ENCODE data around the gene ZNF217.
"Not testable (repeated sequence)": the region's sequence is repeated elsewhere in the genome, so short reads cannot be mapped to it uniquely, and the experiment has no call there.

The ZNF217 gene

GRCh38 chr20:53584550-53584913 is 9.1 kb downstream of the ZNF217 start:
- DNase-seq (ENCODE audit: extremely low read depth in 1 of 2, low read depth in 1 of 2), result not testable (repeated sequence)

- DNase-seq (ENCODE audit: extremely low read depth in 1 of 2, low read depth in 1 of 2), result not testable (repeated sequence)
Observed at GRCh38 chr20:53583660-53584549, 9.7 kb downstream of the ZNF217 start.

GRCh38 chr20:53582574-53583351 is 10.9 kb downstream of the ZNF217 start:
- DNase-seq (ENCODE audit: extremely low read depth in 1 of 2, low read depth in 1 of 2), result no peak

GRCh38 chr20:53582251-53582570 is 11.4 kb downstream of the ZNF217 start:
- no peak for DNase-seq (ENCODE audit: extremely low read depth in 1 of 2, low read depth in 1 of 2)

GRCh38 chr20:53581444-53582250 is 12.0 kb downstream of the ZNF217 start:
- DNase-seq (ENCODE audit: extremely low read depth in 1 of 2, low read depth in 1 of 2), result no peak

GRCh38 chr20:53580376-53581111 is 13.1 kb downstream of the ZNF217 start:
- no peak for DNase-seq (ENCODE audit: extremely low read depth in 1 of 2, low read depth in 1 of 2)

GRCh38 chr20:53579581-53580375 is 13.9 kb downstream of the ZNF217 start:
- DNase-seq (ENCODE audit: extremely low read depth in 1 of 2, low read depth in 1 of 2), result no peak

- DNase-seq (ENCODE audit: extremely low read depth in 1 of 2, low read depth in 1 of 2), result no peak
Observed at GRCh38 chr20:53579266-53579580, 14.4 kb downstream of the ZNF217 start.

- peak in 1 of 2 donors; percentile 55 for DNase-seq (ENCODE audit: extremely low read depth in 1 of 2, low read depth in 1 of 2)
Observed at GRCh38 chr20:53578492-53579222, 15.0 kb downstream of the ZNF217 start.

GRCh38 chr20:53576586-53577318 is 16.9 kb downstream of the ZNF217 start:
- DNase-seq (ENCODE audit: extremely low read depth in 1 of 2, low read depth in 1 of 2), result no peak

GRCh38 chr20:53576195-53576580 is 17.5 kb downstream of the ZNF217 start:
- DNase-seq (ENCODE audit: extremely low read depth in 1 of 2, low read depth in 1 of 2), result no peak

- DNase-seq (ENCODE audit: extremely low read depth in 1 of 2, low read depth in 1 of 2), result no peak
Observed at GRCh38 chr20:53575481-53576194, 18.0 kb downstream of the ZNF217 start.

- DNase-seq (ENCODE audit: extremely low read depth in 1 of 2, low read depth in 1 of 2), result no peak
Observed at GRCh38 chr20:53574819-53575218, 18.8 kb downstream of the ZNF217 start.

GRCh38 chr20:53574259-53574789 is 19.3 kb downstream of the ZNF217 start:
- no peak for DNase-seq (ENCODE audit: extremely low read depth in 1 of 2, low read depth in 1 of 2)

- no peak for DNase-seq (ENCODE audit: extremely low read depth in 1 of 2, low read depth in 1 of 2)
Observed at GRCh38 chr20:53571555-53572286, 21.9 kb downstream of the ZNF217 start.

- no peak for DNase-seq (ENCODE audit: extremely low read depth in 1 of 2, low read depth in 1 of 2)
Observed at GRCh38 chr20:53570446-53571276, 23.0 kb downstream of the ZNF217 start.

Data from activated CD8-positive, alpha-beta memory T cell treated with anti-CD3 and anti-CD28 coated beads for 1 hour (primary cell).